OCI-LY3 (cell line): ENCODE data around the gene HM13.
"Not testable (repeated sequence)": the region's sequence is repeated elsewhere in the genome, so short reads cannot be mapped to it uniquely, and the experiment has no call there.

Experiments used
- H2AFZ ChIP-seq: fragments of 200-600, 300-600 bp; shearing (Covaris generic); 2 replicates; pipeline ENCODE4 v1.6.0; 2014; ENCODE audit warnings: antibody characterized with exemption, low read depth, low read length
- H3K27ac ChIP-seq: fragments of 200-600, 300-600 bp; sonication (generic); 2 replicates; pipeline ENCODE4 v1.5.1; 2014; ENCODE audit warnings: mild to moderate bottlenecking, low read length, moderate library complexity, mixed read lengths
- H3K27me3 ChIP-seq: fragments of 200-600, 300-600 bp; sonication (generic); 2 replicates; pipeline ENCODE4 v1.6.1; 2014; ENCODE audit warnings: low read depth, low read length, mixed read lengths
- H3K36me3 ChIP-seq: fragments of 200-600, 300-600 bp; sonication (generic); replicated peaks from 2 replicates; pipeline ENCODE3; 2014; ENCODE audit warnings: low read depth, low read length, mixed read lengths
- H3K4me1 ChIP-seq: fragments of 300-600, 200-600 bp; sonication (generic); 2 replicates; pipeline ENCODE4 v1.6.1; 2014; ENCODE audit warnings: low read length, mixed read lengths
- H3K4me2 ChIP-seq: fragments of 200-600, 300-600 bp; sonication (generic); 2 replicates; pipeline ENCODE4 v1.6.1; 2014; ENCODE audit warnings: low read length, mixed read lengths
- H3K4me3 ChIP-seq: fragments of 300-600, 200-600 bp; sonication (generic); 2 replicates; pipeline ENCODE4 v1.5.1; 2014; ENCODE audit warnings: antibody characterized with exemption, mild to moderate bottlenecking, low read length, moderate library complexity
- H3K79me2 ChIP-seq: fragments of 300-600, 200-600 bp; shearing (Covaris generic); 2 replicates; pipeline ENCODE4 v1.6.1; 2014; ENCODE audit warnings: mild to moderate bottlenecking, low read length, mixed read lengths
- H3K9ac ChIP-seq: fragments of 300-600, 200-600 bp; shearing (Covaris generic); 2 replicates; pipeline ENCODE4 v1.6.0; 2014; ENCODE audit warnings: mild to moderate bottlenecking, low read length, moderate library complexity
- H3K9me3 ChIP-seq: fragments of 200-600, 300-600 bp; shearing (Covaris generic); 2 replicates; pipeline ENCODE4 v1.6.1; 2014; ENCODE audit warnings: low read length, mixed read lengths; ENCODE audit not compliant: insufficient read depth
- H4K20me1 ChIP-seq: fragments of 200-600, 300-600 bp; sonication (generic); 2 replicates; pipeline ENCODE4 v1.6.1; 2016; ENCODE audit warnings: low read length, mixed read lengths; ENCODE audit not compliant: insufficient read depth
- EZH2phosphoT487 ChIP-seq: fragments of 200-600 bp; shearing (Covaris generic); IDR thresholded peaks from 2 replicates; pipeline ENCODE4 v1.6.1; 2018; ENCODE audit warnings: antibody characterized with exemption, mixed run types, low read depth
- TF ChIP-seq, protein P1 (sequence below): fragments of 200-600, 300-600 bp; sonication (generic); IDR thresholded peaks from 2 replicates; pipeline ENCODE4 v1.5.1; 2014; ENCODE audit warnings: antibody characterized with exemption, low read length, low read depth

Gene HM13

DNA sequence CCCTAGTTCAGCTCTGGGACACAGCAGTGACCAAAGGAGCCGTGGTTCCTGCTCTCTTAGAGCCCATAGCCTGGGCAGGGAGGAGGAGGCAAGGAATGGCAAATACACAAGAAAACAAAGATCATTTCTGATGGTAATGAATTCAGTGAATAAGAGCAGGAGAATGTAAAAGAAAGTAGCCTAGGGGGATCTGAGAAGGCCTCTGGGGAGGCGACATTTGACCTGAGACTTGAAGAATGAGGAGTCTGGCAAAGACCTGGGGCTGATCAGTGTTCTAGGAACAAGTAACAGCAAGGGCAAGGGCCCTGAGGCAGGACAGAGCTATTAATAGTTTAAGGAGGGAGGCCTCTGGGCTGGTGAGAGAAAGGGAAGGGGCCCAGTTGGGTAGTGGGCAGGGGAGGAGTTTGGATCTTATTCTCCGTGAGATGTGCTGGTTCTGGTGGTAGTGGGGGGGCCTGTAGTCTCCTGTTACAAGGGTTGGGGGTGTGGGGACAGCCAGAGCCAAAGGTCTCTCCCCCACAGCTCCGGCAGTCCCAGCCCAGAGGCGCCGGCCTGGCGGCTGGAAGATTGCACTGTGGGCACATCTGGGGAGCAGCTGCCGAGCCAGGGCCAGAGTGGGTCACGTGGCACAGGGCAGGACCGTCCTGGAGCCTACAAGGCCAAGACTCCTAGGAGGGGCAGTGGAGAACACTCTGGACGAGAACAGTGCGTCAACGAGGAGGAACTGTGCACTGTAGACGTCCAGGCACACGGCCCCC lies 81.6 kb downstream of the HM13 start:
- H2AFZ ChIP-seq: no peak overlapping the region
- TF ChIP-seq, protein P1, sequence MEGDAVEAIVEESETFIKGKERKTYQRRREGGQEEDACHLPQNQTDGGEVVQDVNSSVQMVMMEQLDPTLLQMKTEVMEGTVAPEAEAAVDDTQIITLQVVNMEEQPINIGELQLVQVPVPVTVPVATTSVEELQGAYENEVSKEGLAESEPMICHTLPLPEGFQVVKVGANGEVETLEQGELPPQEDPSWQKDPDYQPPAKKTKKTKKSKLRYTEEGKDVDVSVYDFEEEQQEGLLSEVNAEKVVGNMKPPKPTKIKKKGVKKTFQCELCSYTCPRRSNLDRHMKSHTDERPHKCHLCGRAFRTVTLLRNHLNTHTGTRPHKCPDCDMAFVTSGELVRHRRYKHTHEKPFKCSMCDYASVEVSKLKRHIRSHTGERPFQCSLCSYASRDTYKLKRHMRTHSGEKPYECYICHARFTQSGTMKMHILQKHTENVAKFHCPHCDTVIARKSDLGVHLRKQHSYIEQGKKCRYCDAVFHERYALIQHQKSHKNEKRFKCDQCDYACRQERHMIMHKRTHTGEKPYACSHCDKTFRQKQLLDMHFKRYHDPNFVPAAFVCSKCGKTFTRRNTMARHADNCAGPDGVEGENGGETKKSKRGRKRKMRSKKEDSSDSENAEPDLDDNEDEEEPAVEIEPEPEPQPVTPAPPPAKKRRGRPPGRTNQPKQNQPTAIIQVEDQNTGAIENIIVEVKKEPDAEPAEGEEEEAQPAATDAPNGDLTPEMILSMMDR: no peak
- TF ChIP-seq EZH2phosphoT487: no peak
- no peaks in the 10 kb centered on the region for H3K36me3 ChIP-seq
- H3K27ac ChIP-seq: no peak overlapping the region
- no peak overlapping the region for H3K9ac ChIP-seq
- H3K27me3 ChIP-seq: no peaks in the 10 kb centered on the region
- no peaks in the 10 kb centered on the region for H3K4me1 ChIP-seq
- H3K79me2 ChIP-seq: no peaks in the 10 kb centered on the region
- no peaks in the 10 kb centered on the region for H3K9me3 ChIP-seq
- no peak overlapping the region for H3K4me3 ChIP-seq
- H4K20me1 ChIP-seq: no peaks in the 10 kb centered on the region
- H3K4me2 ChIP-seq: no peak overlapping the region

DNA sequence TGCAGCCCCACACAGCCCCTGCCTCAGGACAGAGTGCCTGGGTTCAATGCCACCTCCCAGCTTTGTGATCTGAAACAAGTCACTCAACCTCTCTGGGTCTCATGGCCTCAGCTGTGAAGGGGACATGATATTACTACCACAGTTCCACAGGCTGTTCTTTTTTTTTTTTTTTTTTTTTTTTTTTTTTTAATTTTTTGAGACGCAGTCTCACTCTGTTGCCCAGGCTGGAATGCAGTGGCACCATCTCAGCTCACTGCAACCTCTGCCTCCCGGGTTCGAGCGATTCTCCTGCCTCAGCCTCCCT lies 82.1 kb downstream of the HM13 start:
- H3K27me3 ChIP-seq, H4K20me1 ChIP-seq, H3K4me1 ChIP-seq, H3K79me2 ChIP-seq, H3K36me3 ChIP-seq, H3K9me3 ChIP-seq, H3K4me3 ChIP-seq, H3K9ac ChIP-seq, H2AFZ ChIP-seq, H3K4me2 ChIP-seq, H3K27ac ChIP-seq: not testable (repeated sequence)

DNA sequence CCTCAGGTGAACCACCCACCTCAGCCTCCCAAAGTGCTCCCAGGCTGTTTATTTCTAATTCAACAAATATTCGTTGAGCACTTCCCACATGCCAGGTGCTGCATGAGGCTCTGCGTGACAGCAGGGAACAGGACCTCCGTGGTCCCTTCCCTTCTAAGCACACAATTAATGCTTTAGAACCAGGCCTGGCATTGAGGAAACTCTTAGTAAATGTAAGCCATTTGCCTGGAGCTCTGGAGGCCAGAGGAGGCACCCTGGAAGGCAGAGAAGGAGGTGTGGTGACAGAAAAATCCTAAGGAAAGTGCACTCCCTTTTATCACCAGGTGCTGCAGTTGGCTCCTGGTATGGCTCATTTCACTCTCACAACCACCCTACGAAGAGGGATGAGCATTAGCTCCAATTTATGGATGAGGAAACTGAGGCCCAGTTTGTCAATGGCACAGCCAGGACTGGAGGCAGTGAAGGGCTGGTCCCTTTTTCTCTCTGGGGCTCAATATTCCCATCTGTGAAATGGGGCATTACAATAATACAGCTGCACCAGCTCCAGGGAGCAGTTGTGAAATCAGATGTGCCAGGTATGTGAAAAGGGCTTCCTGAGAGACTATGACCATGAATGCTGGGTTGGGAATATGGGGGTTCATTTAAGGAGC lies 82.7 kb downstream of the HM13 start:
- Histone ChIP-seq H4K20me1 (no peaks in the 10 kb centered on the region), H2AFZ (no peak overlapping the region), H3K27ac (no peak overlapping the region), H3K4me3 (no peak overlapping the region), H3K79me2 (no peaks in the 10 kb centered on the region), H3K9ac (no peak overlapping the region), H3K4me1 (no peaks in the 10 kb centered on the region), H3K4me2 (no peak overlapping the region), H3K27me3 (no peaks in the 10 kb centered on the region), H3K9me3 (no peaks in the 10 kb centered on the region), H3K36me3 (no peaks in the 10 kb centered on the region)
- TF ChIP-seq, protein P1: no peak
- no peak for TF ChIP-seq EZH2phosphoT487

DNA sequence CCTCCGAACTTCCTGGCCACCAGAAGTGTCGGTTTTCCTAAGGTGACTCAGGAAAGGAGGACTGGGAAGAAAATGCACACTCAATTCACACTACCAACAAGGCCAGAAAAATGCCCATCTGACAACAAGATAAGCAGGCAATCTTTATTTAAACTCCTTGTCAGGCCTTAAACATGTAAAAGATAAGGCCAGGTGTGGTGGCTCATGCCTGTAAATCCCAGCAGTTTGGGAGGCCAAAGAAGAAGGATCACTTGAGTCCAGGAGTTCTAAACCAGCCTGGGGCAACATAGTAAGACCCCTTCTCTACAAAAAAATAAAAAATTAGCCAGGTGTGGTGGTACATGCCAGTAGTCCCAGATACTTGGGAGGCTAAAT lies 83.2 kb downstream of the HM13 start:
- TF ChIP-seq, protein P1: no peak
- no peak for TF ChIP-seq EZH2phosphoT487
- no peak overlapping the region for H3K27ac ChIP-seq
- H3K4me3 ChIP-seq: no peak overlapping the region
- no peaks in the 10 kb centered on the region for H3K79me2 ChIP-seq
- H3K27me3 ChIP-seq: no peaks in the 10 kb centered on the region
- H4K20me1 ChIP-seq: no peaks in the 10 kb centered on the region
- no peak overlapping the region for H3K4me2 ChIP-seq
- peaks cover 1% of the 10 kb centered on the region for H3K4me1 ChIP-seq
- H3K36me3 ChIP-seq: no peaks in the 10 kb centered on the region
- H3K9me3 ChIP-seq: no peaks in the 10 kb centered on the region
- no peak overlapping the region for H2AFZ ChIP-seq
- H3K9ac ChIP-seq: no peak overlapping the region
